Occipital lobe (tissue), 2 donors: ENCODE data around the gene FGF19. TPM values are rescaled to one million over a fixed set of nuclear protein-coding genes. Genes with fewer than 3 reads are reported as not detected.

Experiments used
- DNase-seq: peaks from one replicate; lab custom pipeline; 2025; lab: John Stamatoyannopoulos, UW
- total RNA-seq: library from RNA; depleted of rRNA; stranded (reverse); fragments of >200 nt; gene quantifications from one replicate; pipeline ENCODE4 v1.2.3, GENCODE V29; 2014

Gene FGF19
- total RNA-seq = not detected

GRCh38 chr11:69703768-69704507, at the start of gene FGF19:
FGF19 (minus strand) TSS chr11:69704022; CDS start chr11:69703876, 146 bp downstream.
- DNase-seq = no peak

- no peak for DNase-seq
Observed at GRCh38 chr11:69752890-69753289, 49.1 kb upstream of the FGF19 start.

GRCh38 chr11:69750875-69751597, 47.2 kb upstream of the FGF19 start:
- no peak for DNase-seq

GRCh38 chr11:69750108-69750850, 46.5 kb upstream of the FGF19 start:
- DNase-seq = no peak

- no peak for DNase-seq
Observed at GRCh38 chr11:69748637-69749036, 44.8 kb upstream of the FGF19 start.

GRCh38 chr11:69746752-69747742, 43.2 kb upstream of the FGF19 start:
- DNase-seq = no peak

- DNase-seq = no peak
Observed at GRCh38 chr11:69746140-69746539, 42.3 kb upstream of the FGF19 start.

GRCh38 chr11:69745201-69745600, 41.4 kb upstream of the FGF19 start:
- no peak for DNase-seq

- no peak for DNase-seq
Observed at GRCh38 chr11:69744435-69744834, 40.6 kb upstream of the FGF19 start.

- DNase-seq = no peak
Observed at GRCh38 chr11:69734841-69735240, 31.0 kb upstream of the FGF19 start.

GRCh38 chr11:69734367-69734766, 30.5 kb upstream of the FGF19 start:
- no peak for DNase-seq

- no peak for DNase-seq
Observed at GRCh38 chr11:69732910-69733309, 29.1 kb upstream of the FGF19 start.

GRCh38 chr11:69731110-69731509, 27.3 kb upstream of the FGF19 start:
- DNase-seq = no peak

GRCh38 chr11:69730500-69730899, 26.7 kb upstream of the FGF19 start:
- DNase-seq = no peak

- DNase-seq = no peak
Observed at GRCh38 chr11:69729252-69729651, 25.4 kb upstream of the FGF19 start.

GRCh38 chr11:69727266-69727665, 23.4 kb upstream of the FGF19 start:
- no peak for DNase-seq

- no peak for DNase-seq
Observed at GRCh38 chr11:69726481-69726880, 22.7 kb upstream of the FGF19 start.

- DNase-seq = no peak
Observed at GRCh38 chr11:69726019-69726418, 22.2 kb upstream of the FGF19 start.

GRCh38 chr11:69721745-69722144, 17.9 kb upstream of the FGF19 start:
- no peak for DNase-seq

GRCh38 chr11:69721106-69721505, 17.3 kb upstream of the FGF19 start:
- DNase-seq = no peak

- no peak for DNase-seq
Observed at GRCh38 chr11:69718912-69719311, 15.1 kb upstream of the FGF19 start.
